GM12801 (cell line): Measurements from ENCODE around the gene PSME4.

Experiments used
- CTCF ChIP-seq: IDR thresholded peaks from one replicate; pipeline ENCODE4 v1.5.1; 2011; ENCODE audit warnings: control low read depth; ENCODE audit not compliant: insufficient read length; ENCODE audit errors: extremely low read depth

The PSME4 gene

GRCh38 chr2:53952519-53952918, 18.3 kb downstream of the PSME4 start:
- TF ChIP-seq CTCF, result no peak

- no peak for TF ChIP-seq CTCF
These were observed 21.3 kb downstream of the PSME4 start for GRCh38 chr2:53949457-53949856.

- no peak for TF ChIP-seq CTCF
These were observed 25.3 kb downstream of the PSME4 start for GRCh38 chr2:53945538-53945937.

GRCh38 chr2:53944542-53944941, 26.3 kb downstream of the PSME4 start:
- TF ChIP-seq CTCF, result no peak

GRCh38 chr2:53942280-53942679, 28.5 kb downstream of the PSME4 start:
- no peak for TF ChIP-seq CTCF

GRCh38 chr2:53941749-53942148, 29.0 kb downstream of the PSME4 start:
- TF ChIP-seq CTCF, result no peak

GRCh38 chr2:53939656-53940055, 31.1 kb downstream of the PSME4 start:
- TF ChIP-seq CTCF, result no peak

- no peak for TF ChIP-seq CTCF
These were observed 31.9 kb downstream of the PSME4 start for GRCh38 chr2:53938904-53939303.
